HL-60 (cell line): Measurements from ENCODE around the gene CACNA2D1.

Experiments used
- DNase-seq, 2 experiments: peaks; one replicate each; pipeline ENCODE4 v3.0.0-alpha.2; 2010 to 2020; ENCODE audit warnings: low read depth in 1 of 2, low spot score in 1 of 2
- H3K27ac ChIP-seq: fragments of 250-450 bp; sonication (Bioruptor Pico); replicated peaks from 2 replicates; pipeline ENCODE4 v1.5.1; 2020; ENCODE audit warnings: mild to moderate bottlenecking, moderate library complexity
- H3K27me3 ChIP-seq: fragments of 250-450 bp; sonication (Bioruptor Pico); 2 replicates; pipeline ENCODE4 v1.5.1; 2021; ENCODE audit warnings: mild to moderate bottlenecking, moderate library complexity; ENCODE audit not compliant: insufficient read depth, poor library complexity, severe bottlenecking
- H3K4me3 ChIP-seq: replicated peaks from 2 replicates; pipeline ENCODE4 v1.5.1; 2011; ENCODE audit warnings: mild to moderate bottlenecking, control low read depth, low read length; ENCODE audit not compliant: insufficient read depth
- GABPA ChIP-seq: IDR thresholded peaks from 2 replicates; pipeline ENCODE4 v1.6.1; 2012; ENCODE audit warnings: low read depth
- POLR2AphosphoS5 ChIP-seq: IDR thresholded peaks from 2 replicates; pipeline ENCODE4 v1.6.1; 2012; ENCODE audit warnings: low read depth
- SPI1 ChIP-seq: IDR thresholded peaks from 2 replicates; pipeline ENCODE4 v1.6.1; 2012; ENCODE audit warnings: low read depth, mild to moderate bottlenecking, borderline replicate concordance
- TF ChIP-seq, protein P1 (sequence below): IDR thresholded peaks from one replicate; pipeline ENCODE4 v1.5.1; 2011; ENCODE audit warnings: low read length, control low read depth, inconsistent platforms; ENCODE audit not compliant: insufficient read depth
- TF ChIP-seq, protein P2 (sequence below): IDR thresholded peaks from 2 replicates; pipeline ENCODE4 v1.6.1; 2012; ENCODE audit warnings: low read depth; ENCODE audit not compliant: insufficient replicate concordance

CACNA2D1 gene

DNA sequence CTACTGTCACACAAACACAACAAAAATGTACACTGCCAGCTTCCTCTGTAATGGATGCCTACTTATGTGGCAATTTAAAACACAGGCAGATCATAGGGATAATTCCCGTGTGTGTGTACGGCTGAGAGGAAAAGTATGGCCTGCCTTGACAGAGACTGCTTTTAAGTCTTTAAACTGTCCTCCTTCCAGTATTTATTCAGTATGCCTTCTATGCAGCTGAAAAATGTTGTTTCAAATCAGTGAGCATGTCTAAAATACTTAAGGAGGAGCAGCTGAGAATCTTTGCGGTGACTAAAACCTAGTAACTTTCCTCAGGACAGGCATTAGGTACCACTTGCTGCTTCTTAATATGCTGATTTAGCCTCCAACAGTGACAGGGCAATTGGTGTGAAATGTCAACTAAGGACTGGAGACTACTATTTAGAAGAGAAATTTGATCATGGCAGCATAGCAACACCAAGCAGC lies 126.3 kb downstream of the CACNA2D1 start:
- H3K27ac ChIP-seq = no peak overlapping the region
- H3K4me3 ChIP-seq = no peak overlapping the region
- no peaks in the 10 kb centered on the region for H3K27me3 ChIP-seq
- no peak for DNase-seq
- TF ChIP-seq, protein P1, sequence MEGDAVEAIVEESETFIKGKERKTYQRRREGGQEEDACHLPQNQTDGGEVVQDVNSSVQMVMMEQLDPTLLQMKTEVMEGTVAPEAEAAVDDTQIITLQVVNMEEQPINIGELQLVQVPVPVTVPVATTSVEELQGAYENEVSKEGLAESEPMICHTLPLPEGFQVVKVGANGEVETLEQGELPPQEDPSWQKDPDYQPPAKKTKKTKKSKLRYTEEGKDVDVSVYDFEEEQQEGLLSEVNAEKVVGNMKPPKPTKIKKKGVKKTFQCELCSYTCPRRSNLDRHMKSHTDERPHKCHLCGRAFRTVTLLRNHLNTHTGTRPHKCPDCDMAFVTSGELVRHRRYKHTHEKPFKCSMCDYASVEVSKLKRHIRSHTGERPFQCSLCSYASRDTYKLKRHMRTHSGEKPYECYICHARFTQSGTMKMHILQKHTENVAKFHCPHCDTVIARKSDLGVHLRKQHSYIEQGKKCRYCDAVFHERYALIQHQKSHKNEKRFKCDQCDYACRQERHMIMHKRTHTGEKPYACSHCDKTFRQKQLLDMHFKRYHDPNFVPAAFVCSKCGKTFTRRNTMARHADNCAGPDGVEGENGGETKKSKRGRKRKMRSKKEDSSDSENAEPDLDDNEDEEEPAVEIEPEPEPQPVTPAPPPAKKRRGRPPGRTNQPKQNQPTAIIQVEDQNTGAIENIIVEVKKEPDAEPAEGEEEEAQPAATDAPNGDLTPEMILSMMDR = no peak
- TF ChIP-seq GABPA (no peak), POLR2AphosphoS5 (no peak), SPI1 (no peak)
- TF ChIP-seq, protein P2, sequence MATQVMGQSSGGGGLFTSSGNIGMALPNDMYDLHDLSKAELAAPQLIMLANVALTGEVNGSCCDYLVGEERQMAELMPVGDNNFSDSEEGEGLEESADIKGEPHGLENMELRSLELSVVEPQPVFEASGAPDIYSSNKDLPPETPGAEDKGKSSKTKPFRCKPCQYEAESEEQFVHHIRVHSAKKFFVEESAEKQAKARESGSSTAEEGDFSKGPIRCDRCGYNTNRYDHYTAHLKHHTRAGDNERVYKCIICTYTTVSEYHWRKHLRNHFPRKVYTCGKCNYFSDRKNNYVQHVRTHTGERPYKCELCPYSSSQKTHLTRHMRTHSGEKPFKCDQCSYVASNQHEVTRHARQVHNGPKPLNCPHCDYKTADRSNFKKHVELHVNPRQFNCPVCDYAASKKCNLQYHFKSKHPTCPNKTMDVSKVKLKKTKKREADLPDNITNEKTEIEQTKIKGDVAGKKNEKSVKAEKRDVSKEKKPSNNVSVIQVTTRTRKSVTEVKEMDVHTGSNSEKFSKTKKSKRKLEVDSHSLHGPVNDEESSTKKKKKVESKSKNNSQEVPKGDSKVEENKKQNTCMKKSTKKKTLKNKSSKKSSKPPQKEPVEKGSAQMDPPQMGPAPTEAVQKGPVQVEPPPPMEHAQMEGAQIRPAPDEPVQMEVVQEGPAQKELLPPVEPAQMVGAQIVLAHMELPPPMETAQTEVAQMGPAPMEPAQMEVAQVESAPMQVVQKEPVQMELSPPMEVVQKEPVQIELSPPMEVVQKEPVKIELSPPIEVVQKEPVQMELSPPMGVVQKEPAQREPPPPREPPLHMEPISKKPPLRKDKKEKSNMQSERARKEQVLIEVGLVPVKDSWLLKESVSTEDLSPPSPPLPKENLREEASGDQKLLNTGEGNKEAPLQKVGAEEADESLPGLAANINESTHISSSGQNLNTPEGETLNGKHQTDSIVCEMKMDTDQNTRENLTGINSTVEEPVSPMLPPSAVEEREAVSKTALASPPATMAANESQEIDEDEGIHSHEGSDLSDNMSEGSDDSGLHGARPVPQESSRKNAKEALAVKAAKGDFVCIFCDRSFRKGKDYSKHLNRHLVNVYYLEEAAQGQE = no peak

DNA sequence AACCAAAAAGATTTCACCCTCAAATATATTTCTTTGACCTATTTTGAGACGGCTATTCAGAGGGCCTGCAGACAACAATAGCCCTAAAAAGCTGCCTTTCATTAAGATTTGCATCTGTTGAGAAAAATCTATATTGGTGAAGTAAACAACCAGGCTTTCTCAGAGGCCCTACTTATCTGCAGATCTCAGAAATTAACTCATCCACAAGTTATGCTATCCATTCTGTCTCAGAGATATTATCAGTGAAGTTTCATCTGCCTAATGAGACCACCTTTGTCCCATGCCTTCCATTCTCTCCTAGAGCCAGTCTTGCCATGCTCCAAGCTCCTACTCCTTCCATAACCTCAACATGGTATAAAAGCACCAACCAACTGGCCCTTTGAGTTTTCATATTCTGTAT lies 130.3 kb downstream of the CACNA2D1 start:
- Histone ChIP-seq H3K4me3 (no peak overlapping the region), H3K27me3 (no peaks in the 10 kb centered on the region), H3K27ac (no peak overlapping the region)
- no peak for DNase-seq
- TF ChIP-seq, protein P2 = no peak
- TF ChIP-seq, protein P1 = no peak
- TF ChIP-seq SPI1 = no peak

DNA sequence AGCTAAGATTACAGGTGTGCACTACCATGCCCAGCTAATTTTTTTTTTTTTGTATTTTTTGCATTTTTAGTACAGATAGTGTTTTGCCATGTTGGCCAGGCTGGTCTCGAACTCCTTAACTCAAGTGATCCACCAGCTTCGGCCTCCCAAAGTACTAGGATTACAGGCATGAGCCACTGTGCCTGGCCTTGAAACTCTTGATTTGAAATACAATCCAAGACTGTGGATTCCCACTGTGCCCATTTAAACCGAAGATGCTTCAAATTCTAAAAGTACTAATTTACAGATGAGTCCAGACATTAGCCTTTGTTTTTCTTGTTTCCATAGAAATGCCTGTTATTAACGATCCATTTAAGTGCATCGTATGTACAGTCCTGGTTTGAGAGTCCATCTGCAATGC lies 130.9 kb downstream of the CACNA2D1 start:
- no peak for DNase-seq
- no peak overlapping the region for H3K4me3 ChIP-seq
- H3K27ac ChIP-seq = no peak overlapping the region
- no peaks in the 10 kb centered on the region for H3K27me3 ChIP-seq
- TF ChIP-seq, protein P2 = no peak
- TF ChIP-seq, protein P1 = no peak
- TF ChIP-seq GABPA (no peak), POLR2AphosphoS5 (no peak), SPI1 (no peak)
